ENCODE data around the gene HMGXB4. TPM values are rescaled to one million over a fixed set of nuclear protein-coding genes. Genes with fewer than 3 reads are reported as not detected.

The HMGXB4 gene
- total and polyA plus RNA-seq, 2 experiments from 2014 or later, result 34.7 to 64.9 TPM

DNA sequence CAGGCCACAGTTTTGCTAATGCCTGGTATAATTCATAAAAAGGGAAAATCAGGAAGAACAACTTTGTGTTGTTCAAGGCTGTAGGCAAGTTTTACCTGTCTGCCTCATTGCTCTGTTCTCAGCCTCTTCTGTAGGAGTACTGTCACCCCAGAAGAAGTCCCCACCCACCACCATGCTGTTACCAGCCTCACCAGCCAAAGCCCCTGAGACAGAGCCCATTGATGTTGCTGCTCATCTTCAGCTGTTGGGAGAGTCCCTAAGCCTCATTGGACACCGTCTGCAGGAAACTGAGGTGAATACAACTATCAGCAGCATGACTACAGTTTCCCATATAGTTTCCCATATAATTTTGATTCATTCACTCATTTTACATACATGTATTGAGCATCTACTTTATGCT is 30.8 kb downstream of the HMGXB4 start:
- H3K4me1 ChIP-seq (ENCODE audit: insufficient read depth), result no peaks in the 10 kb centered on the region
- ATAC-seq, result no peak
- no peaks in the 10 kb centered on the region for H3K79me2 ChIP-seq (replicated peaks; ENCODE audit: insufficient read depth)
- no peak overlapping the region for H3K4me3 ChIP-seq
- Mint-ChIP-seq H3K4me1 (no peaks in the 10 kb centered on the region), H3K4me3 (no peak overlapping the region), H3K27ac (no peak overlapping the region), H3K9me3 (no peaks in the 10 kb centered on the region), H3K36me3 (ENCODE audit: low read depth) (peaks cover 69% of the 10 kb centered on the region), H3K27me3 (ENCODE audit: insufficient read depth, low read depth, poor library complexity) (peaks cover 3% of the 10 kb centered on the region)
- H2AFZ ChIP-seq, result no peak overlapping the region
- DNase-seq (ENCODE audit: low spot score), result no peak
- H3K9me2 ChIP-seq (ENCODE audit: insufficient read depth), result no peaks in the 10 kb centered on the region
- peaks cover 10% of the 10 kb centered on the region; the same call in 1 of the 2 replicates for H3F3A ChIP-seq (replicated peaks; ENCODE audit: low read depth)
- H3K27me3 ChIP-seq (ENCODE audit: insufficient read depth), result no peaks in the 10 kb centered on the region
- H4K20me1 ChIP-seq (replicated peaks; ENCODE audit: insufficient read depth), result peaks cover 24% of the 10 kb centered on the region; the same call in 1 of the 2 replicates
- TF ChIP-seq EZH2 (IDR thresholded peaks at IDR 0.05; ENCODE audit: low read depth, unreplicated experiment), result no peak
- no peak for TF ChIP-seq ZNF114 (CRISPR knock-in tag; IDR thresholded peaks at IDR 0.05)
- TF ChIP-seq CREB1 (CRISPR knock-in tag; IDR thresholded peaks at IDR 0.05; ENCODE audit: low read depth), result no peak
- TF ChIP-seq, protein P1, sequence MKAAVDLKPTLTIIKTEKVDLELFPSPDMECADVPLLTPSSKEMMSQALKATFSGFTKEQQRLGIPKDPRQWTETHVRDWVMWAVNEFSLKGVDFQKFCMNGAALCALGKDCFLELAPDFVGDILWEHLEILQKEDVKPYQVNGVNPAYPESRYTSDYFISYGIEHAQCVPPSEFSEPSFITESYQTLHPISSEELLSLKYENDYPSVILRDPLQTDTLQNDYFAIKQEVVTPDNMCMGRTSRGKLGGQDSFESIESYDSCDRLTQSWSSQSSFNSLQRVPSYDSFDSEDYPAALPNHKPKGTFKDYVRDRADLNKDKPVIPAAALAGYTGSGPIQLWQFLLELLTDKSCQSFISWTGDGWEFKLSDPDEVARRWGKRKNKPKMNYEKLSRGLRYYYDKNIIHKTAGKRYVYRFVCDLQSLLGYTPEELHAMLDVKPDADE (IDR thresholded peaks at IDR 0.05), result no peak
- no peak for TF ChIP-seq EZH2phosphoT487 (IDR thresholded peaks at IDR 0.05; ENCODE audit: unreplicated experiment)
- no peak for TF ChIP-seq CTCF (conservative IDR thresholded peaks at IDR 0.05; ENCODE audit: low read depth in 2 of 2)
- TF ChIP-seq NANOG (IDR thresholded peaks at IDR 0.05; ENCODE audit: borderline replicate concordance), result no peak
- TF ChIP-seq ZNF331 (CRISPR knock-in tag; IDR thresholded peaks at IDR 0.05; ENCODE audit: low read depth), result no peak
- no peak for TF ChIP-seq STAT1 (IDR thresholded peaks at IDR 0.05; ENCODE audit: unreplicated experiment)
- TF ChIP-seq, protein P2, sequence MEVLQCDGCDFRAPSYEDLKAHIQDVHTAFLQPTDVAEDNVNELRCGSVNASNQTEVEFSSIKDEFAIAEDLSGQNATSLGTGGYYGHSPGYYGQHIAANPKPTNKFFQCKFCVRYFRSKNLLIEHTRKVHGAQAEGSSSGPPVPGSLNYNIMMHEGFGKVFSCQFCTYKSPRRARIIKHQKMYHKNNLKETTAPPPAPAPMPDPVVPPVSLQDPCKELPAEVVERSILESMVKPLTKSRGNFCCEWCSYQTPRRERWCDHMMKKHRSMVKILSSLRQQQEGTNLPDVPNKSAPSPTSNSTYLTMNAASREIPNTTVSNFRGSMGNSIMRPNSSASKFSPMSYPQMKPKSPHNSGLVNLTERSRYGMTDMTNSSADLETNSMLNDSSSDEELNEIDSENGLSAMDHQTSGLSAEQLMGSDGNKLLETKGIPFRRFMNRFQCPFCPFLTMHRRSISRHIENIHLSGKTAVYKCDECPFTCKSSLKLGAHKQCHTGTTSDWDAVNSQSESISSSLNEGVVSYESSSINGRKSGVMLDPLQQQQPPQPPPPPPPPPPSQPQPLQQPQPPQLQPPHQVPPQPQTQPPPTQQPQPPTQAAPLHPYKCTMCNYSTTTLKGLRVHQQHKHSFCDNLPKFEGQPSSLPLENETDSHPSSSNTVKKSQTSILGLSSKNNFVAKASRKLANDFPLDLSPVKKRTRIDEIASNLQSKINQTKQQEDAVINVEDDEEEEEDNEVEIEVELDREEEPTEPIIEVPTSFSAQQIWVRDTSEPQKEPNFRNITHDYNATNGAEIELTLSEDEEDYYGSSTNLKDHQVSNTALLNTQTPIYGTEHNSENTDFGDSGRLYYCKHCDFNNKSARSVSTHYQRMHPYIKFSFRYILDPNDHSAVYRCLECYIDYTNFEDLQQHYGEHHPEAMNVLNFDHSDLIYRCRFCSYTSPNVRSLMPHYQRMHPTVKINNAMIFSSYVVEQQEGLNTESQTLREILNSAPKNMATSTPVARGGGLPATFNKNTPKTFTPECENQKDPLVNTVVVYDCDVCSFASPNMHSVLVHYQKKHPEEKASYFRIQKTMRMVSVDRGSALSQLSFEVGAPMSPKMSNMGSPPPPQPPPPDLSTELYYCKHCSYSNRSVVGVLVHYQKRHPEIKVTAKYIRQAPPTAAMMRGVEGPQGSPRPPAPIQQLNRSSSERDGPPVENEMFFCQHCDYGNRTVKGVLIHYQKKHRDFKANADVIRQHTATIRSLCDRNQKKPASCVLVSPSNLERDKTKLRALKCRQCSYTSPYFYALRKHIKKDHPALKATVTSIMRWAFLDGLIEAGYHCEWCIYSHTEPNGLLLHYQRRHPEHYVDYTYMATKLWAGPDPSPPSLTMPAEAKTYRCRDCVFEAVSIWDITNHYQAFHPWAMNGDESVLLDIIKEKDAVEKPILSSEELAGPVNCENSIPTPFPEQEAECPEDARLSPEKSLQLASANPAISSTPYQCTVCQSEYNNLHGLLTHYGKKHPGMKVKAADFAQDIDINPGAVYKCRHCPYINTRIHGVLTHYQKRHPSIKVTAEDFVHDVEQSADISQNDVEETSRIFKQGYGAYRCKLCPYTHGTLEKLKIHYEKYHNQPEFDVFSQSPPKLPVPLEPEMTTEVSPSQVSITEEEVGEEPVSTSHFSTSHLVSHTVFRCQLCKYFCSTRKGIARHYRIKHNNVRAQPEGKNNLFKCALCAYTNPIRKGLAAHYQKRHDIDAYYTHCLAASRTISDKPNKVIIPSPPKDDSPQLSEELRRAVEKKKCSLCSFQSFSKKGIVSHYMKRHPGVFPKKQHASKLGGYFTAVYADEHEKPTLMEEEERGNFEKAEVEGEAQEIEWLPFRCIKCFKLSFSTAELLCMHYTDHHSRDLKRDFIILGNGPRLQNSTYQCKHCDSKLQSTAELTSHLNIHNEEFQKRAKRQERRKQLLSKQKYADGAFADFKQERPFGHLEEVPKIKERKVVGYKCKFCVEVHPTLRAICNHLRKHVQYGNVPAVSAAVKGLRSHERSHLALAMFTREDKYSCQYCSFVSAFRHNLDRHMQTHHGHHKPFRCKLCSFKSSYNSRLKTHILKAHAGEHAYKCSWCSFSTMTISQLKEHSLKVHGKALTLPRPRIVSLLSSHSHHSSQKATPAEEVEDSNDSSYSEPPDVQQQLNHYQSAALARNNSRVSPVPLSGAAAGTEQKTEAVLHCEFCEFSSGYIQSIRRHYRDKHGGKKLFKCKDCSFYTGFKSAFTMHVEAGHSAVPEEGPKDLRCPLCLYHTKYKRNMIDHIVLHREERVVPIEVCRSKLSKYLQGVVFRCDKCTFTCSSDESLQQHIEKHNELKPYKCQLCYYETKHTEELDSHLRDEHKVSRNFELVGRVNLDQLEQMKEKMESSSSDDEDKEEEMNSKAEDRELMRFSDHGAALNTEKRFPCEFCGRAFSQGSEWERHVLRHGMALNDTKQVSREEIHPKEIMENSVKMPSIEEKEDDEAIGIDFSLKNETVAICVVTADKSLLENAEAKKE (CRISPR knock-in tag; IDR thresholded peaks at IDR 0.05), result no peak
- TF ChIP-seq POLR2AphosphoS5 (IDR thresholded peaks at IDR 0.05; ENCODE audit: low read depth), result no peak
- no peak overlapping the region for H3K27ac ChIP-seq (ENCODE audit: low read depth)
- no peak overlapping the region for H3K4me2 ChIP-seq
- H3K36me3 ChIP-seq (ENCODE audit: insufficient read depth), result peaks cover 79% of the 10 kb centered on the region
